PC-9 (cell line): ENCODE measurements around the gene MICB. TPM values are rescaled to one million over a fixed set of nuclear protein-coding genes. Genes with fewer than 3 reads are reported as not detected.

Experiments used
- BruUV-seq: library from RNA; stranded (reverse); fragments of 400-500 nt; replicated peaks from 2 replicates; lab custom pipeline; 2021; lab: Mats Ljungman, UMichigan
- CTCF ChIA-PET: fragments of 300-600 bp; sonication (Branson Sonifier 250); formaldehyde crosslinking; loops from one replicate; lab custom pipeline; 2022; ENCODE audit warnings: antibody characterized with exemption; lab: Charles Lee
- POLR2A ChIA-PET: fragments of 300-600 bp; sonication (Branson Sonifier 250); formaldehyde crosslinking; loops from one replicate; lab custom pipeline; 2022; ENCODE audit warnings: antibody characterized with exemption; ENCODE audit not compliant: unreplicated experiment; lab: Charles Lee
- DNase-seq, 2 experiments: peaks; one replicate each; pipeline versions ENCODE4 v3.0.0 to v3.0.0-alpha.2; 2015 to 2022; ENCODE audit warnings: mixed read lengths in 1 of 2
- H2AFZ ChIP-seq: fragments of 200-600 bp; sonication (generic); 2 replicates; pipeline ENCODE4 v1.8.1; 2017; ENCODE audit warnings: antibody characterized with exemption
- H3F3A ChIP-seq: fragments of 200-600 bp; sonication (generic); 2 replicates; pipeline ENCODE4 v1.8.1; 2017; ENCODE audit warnings: antibody characterized with exemption, mild to moderate bottlenecking, low read depth; ENCODE audit not compliant: insufficient read depth
- H3K27ac ChIP-seq: fragments of 200-600 bp; sonication (generic); 2 replicates; pipeline ENCODE4 v1.6.1; 2016; ENCODE audit warnings: mixed run types
- H3K27me3 ChIP-seq: fragments of 200-600 bp; sonication (generic); 2 replicates; pipeline ENCODE4 v1.6.1; 2016; ENCODE audit warnings: low read depth, mixed run types; ENCODE audit not compliant: insufficient read depth
- H3K36me3 ChIP-seq: fragments of 200-600 bp; sonication (generic); 2 replicates; pipeline ENCODE4 v1.6.1; 2016; ENCODE audit warnings: low read depth, mixed run types
- H3K4me1 ChIP-seq: fragments of 200-600 bp; sonication (generic); replicated peaks from 2 replicates; pipeline ENCODE4 v1.6.1; 2016; ENCODE audit warnings: mixed run types; ENCODE audit not compliant: insufficient read depth
- H3K4me2 ChIP-seq: fragments of 200-600 bp; sonication (generic); 2 replicates; pipeline ENCODE4 v1.6.1; 2017; ENCODE audit warnings: mixed run types
- H3K4me3 ChIP-seq: fragments of 200-600 bp; sonication (generic); 2 replicates; pipeline ENCODE4 v1.6.1; 2016; ENCODE audit warnings: mixed run types
- H3K79me2 ChIP-seq: fragments of 200-600 bp; sonication (generic); 2 replicates; pipeline ENCODE4 v1.6.1; 2017; ENCODE audit warnings: low read depth, mixed run types
- H3K9me2 ChIP-seq: fragments of 200-600 bp; sonication (generic); 2 replicates; pipeline ENCODE4 v1.8.1; 2017; ENCODE audit warnings: mild to moderate bottlenecking; ENCODE audit not compliant: insufficient read depth
- H3K9me3 ChIP-seq: fragments of 200-600 bp; sonication (generic); 2 replicates; pipeline ENCODE4 v1.8.1; 2016; ENCODE audit warnings: low read depth; ENCODE audit not compliant: insufficient read depth
- H4K20me1 ChIP-seq: fragments of 200-600 bp; sonication (generic); 2 replicates; pipeline ENCODE4 v1.8.1; 2017; ENCODE audit not compliant: insufficient read depth
- CTCF ChIP-seq: fragments of 200-600 bp; sonication (generic); conservative IDR thresholded peaks from 2 replicates; pipeline ENCODE4 v1.6.1; 2017; ENCODE audit warnings: mixed run types, antibody characterized with exemption, mild to moderate bottlenecking, moderate library complexity
- EZH2 ChIP-seq: fragments of 200-600 bp; sonication (generic); IDR thresholded peaks from 2 replicates; pipeline ENCODE4 v1.8.0; 2017; ENCODE audit warnings: antibody characterized with exemption, low read depth
- intact Hi-C: fragments of 100-400 bp; cut with micrococcal nuclease; formaldehyde crosslinking; loops from one replicate; pipeline ENCODE4 v1.10.0; 2022; ENCODE audit not compliant: unreplicated experiment
- total RNA-seq: library from RNA; stranded (reverse); gene quantifications from 2 replicates; pipeline ENCODE4 v1.2.3, GENCODE V29; 2021

MICB gene
- total RNA-seq, 1 experiment from 2014 or later: 37.8 TPM

GRCh38 chr6:31533455-31533841, 35.5 kb downstream of the MICB start:
- Histone ChIP-seq H3F3A (peaks cover 74% of the 10 kb centered on the region), H3K79me2 (peaks cover 35% of the 10 kb centered on the region), H3K4me3 (no peak overlapping the region), H3K36me3 (peaks cover 56% of the 10 kb centered on the region), H4K20me1 (peaks cover 85% of the 10 kb centered on the region), H3K9me2 (no peaks in the 10 kb centered on the region), H3K4me1 (no peaks in the 10 kb centered on the region), H3K27ac (no peak overlapping the region), H2AFZ (no peak overlapping the region), H3K4me2 (no peak overlapping the region), H3K27me3 (no peaks in the 10 kb centered on the region), H3K9me3 (no peaks in the 10 kb centered on the region)
- POLR2A ChIA-PET: no interaction called here
- CTCF ChIA-PET: no interaction called here
- no peak for DNase-seq
- no peak for TF ChIP-seq EZH2
- no peak for TF ChIP-seq CTCF
- intact Hi-C loops: no loop called here
- BruUV-seq: no TSS peak

GRCh38 chr6:31534011-31534410, 36.1 kb downstream of the MICB start:
- H3F3A ChIP-seq: peaks cover 73% of the 10 kb centered on the region
- BruUV-seq: TSS peak; percentile 0
- H3K9me3 ChIP-seq: no peaks in the 10 kb centered on the region
- peaks cover 91% of the 10 kb centered on the region for H4K20me1 ChIP-seq
- no peak overlapping the region for H3K4me2 ChIP-seq
- H3K79me2 ChIP-seq: peaks cover 41% of the 10 kb centered on the region
- POLR2A ChIA-PET: no interaction called here
- H3K27me3 ChIP-seq: no peaks in the 10 kb centered on the region
- CTCF ChIA-PET: no interaction called here
- H2AFZ ChIP-seq: no peak overlapping the region
- TF ChIP-seq EZH2: no peak
- TF ChIP-seq CTCF: no peak
- intact Hi-C loops: no loop called here
- H3K36me3 ChIP-seq: peaks cover 62% of the 10 kb centered on the region
- H3K4me3 ChIP-seq: no peak overlapping the region
- no peak for DNase-seq
- no peak overlapping the region for H3K27ac ChIP-seq
- 0 out of 2 replicates have a peak, but pooled peaks cover 4% of the 10 kb centered on the region for H3K4me1 ChIP-seq
- H3K9me2 ChIP-seq: no peaks in the 10 kb centered on the region

- DNase-seq: no peak
- peaks cover 47% of the 10 kb centered on the region for H3K79me2 ChIP-seq
- no TSS peak for BruUV-seq
- no peaks in the 10 kb centered on the region for H3K9me3 ChIP-seq
- H3K27me3 ChIP-seq: no peaks in the 10 kb centered on the region
- POLR2A ChIA-PET: no interaction called here
- no peak overlapping the region for H3K4me3 ChIP-seq
- peaks cover 68% of the 10 kb centered on the region for H3K36me3 ChIP-seq
- peaks cover 94% of the 10 kb centered on the region for H4K20me1 ChIP-seq
- peaks cover 10% of the 10 kb centered on the region for H3K4me1 ChIP-seq
- H2AFZ ChIP-seq: no peak overlapping the region
- peaks cover 72% of the 10 kb centered on the region for H3F3A ChIP-seq
- no peaks in the 10 kb centered on the region for H3K9me2 ChIP-seq
- H3K4me2 ChIP-seq: no peak overlapping the region
- H3K27ac ChIP-seq: no peak overlapping the region
- CTCF ChIA-PET: no interaction called here
- TF ChIP-seq CTCF (no peak), EZH2 (no peak)
- intact Hi-C loops: no loop called here
Observed at GRCh38 chr6:31534521-31535040, 36.6 kb downstream of the MICB start.
